NCI-H2081 (cell line): ENCODE data around the gene TBCC.
"Not testable (repeated sequence)": the region's sequence is repeated elsewhere in the genome, so short reads cannot be mapped to it uniquely, and the experiment has no call there.

Experiments used
- DNase-seq, 2 experiments: peaks; one replicate each; lab custom pipeline; 2025; lab: John Stamatoyannopoulos, UW

The TBCC gene

DNA sequence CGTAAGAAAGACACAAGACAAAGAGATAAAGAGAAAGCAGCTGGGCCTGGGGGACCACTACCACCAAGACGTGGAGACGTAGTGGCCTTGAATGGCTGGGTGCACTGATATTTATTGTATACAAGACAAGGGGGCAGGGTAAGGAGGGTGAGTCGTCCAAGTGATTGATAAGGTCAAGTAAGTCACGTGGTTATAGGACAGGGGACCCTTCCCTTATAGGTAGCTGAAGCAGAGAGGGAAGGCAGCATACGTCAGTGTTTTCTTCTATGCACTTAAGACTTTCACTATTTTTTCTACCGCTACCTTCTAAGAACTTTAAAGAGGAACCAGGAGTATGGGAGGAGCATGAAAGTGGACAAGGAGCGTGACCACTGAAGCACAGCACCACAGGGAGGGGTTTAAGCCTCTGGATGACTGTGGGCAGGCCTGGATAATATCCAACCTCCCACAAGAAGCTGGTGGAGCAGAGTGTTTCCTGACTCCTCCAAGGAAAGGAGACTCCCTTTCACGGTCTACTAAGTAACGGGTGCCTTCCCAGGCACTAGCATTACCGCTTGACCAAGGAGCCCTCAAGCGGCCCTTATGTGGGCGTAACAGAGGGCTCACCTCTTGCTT lies 11.9 kb downstream of the TBCC start:
- not testable (repeated sequence) for DNase-seq

- DNase-seq, result no peak
Measured at GRCh38 chr6:42729731-42730130, 16.2 kb downstream of the TBCC start.

DNA sequence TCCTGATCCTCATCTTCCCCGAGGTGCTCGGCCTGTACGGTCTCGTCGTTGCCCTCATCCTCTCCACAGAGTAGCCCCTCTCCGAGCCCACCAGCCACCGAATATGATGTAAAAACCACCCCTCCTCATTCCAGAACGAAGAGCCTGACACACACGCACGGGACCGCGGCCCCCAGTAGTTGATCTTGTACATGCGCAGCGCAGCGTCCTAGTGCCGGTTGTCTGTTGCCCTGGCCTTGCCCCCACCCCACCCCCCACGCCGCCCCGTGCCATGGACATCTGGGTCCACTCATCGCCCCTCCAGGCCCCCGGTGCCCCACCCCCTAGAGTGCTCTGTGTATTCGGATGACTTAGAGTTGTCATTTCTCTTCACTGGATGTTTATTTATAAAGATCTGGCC lies 18.3 kb downstream of the TBCC start:
- no peak for DNase-seq

GRCh38 chr6:42727087-42727611 lies 18.8 kb downstream of the TBCC start:
- no peak for DNase-seq

GRCh38 chr6:42726485-42727086 lies 19.3 kb downstream of the TBCC start:
- DNase-seq, result peak; percentile 77 to 79

- no peak for DNase-seq
Measured at GRCh38 chr6:42726026-42726425, 19.9 kb downstream of the TBCC start.

GRCh38 chr6:42724825-42725224 lies 21.1 kb downstream of the TBCC start:
- no peak for DNase-seq

DNA sequence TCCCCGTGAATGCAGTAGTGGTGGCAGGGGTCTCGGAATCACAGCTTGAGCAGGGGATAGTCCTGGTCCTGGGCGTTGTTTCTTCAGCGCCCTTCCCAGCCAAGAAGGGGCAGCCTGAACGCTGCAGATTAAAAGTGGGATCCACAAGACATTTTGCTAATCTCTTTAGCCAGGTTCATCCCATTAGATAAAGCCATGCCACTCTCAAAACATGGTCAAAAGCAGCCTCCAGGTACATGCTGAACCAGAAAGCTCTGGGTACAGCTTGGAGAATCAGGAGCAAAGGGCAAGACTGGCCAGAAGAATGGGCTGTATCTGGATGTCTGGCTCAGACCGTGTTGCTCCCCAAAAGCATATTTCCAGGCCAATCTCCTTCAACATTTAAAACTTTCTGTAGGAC lies 23.4 kb downstream of the TBCC start, which contains the start of gene PRPH2:
PRPH2 (minus strand) TSS at position 101 of the 400 bp plus-strand sequence. CDS start 263 bp downstream, outside the sequence.
- no peak for DNase-seq

GRCh38 chr6:42720739-42721138 lies 25.2 kb downstream of the TBCC start:
- no peak for DNase-seq

DNA sequence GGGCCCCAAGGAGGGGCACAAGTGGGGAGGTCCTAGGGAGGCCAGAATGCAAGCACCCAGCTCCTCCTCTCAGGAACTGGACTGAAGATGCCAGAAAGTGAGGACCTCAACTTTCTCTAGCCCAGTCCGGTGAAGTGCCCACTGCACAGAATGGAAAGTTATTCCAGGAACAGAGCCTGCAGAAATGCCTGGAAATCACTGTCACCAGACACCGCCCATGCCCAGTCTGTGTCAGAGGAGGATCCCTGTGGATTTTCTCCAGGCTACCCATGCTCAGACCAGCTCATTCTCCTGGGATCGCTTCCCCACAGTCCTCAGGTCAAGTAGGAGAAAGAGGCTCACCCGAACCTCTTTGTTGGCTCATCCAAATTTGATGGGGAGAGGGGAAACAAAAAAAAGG lies 30.0 kb downstream of the TBCC start:
- no peak for DNase-seq

DNA sequence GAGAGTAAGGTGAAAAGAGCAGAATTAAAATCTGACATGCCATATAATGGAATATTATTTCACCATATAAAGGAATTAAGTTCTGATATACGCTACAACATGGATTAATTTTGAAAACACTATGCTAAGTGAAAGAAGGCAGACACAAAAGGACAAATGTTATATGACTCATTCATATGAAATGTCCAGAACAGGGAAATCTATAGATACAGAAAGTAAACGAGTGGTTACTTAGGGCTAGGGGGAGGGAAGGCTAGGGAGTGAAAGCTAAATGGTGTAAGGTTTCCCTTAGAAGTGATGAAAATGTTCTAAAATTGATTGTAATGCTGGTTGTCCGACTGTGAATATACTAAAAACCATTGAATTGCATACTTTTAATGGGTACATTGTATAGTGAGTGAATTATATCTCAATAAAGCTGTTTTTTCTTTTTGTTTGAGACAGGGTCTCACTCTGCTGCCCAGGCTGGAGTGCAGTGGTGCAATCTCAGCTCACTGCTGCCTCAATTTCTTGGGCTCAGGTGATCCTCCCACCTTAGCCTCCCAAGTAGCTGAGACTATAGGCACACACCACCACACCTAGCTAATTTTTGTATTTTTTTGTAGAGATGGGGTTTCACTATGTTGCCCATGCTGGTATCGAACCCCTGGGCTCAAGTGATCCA lies 31.7 kb downstream of the TBCC start:
- no peak for DNase-seq

DNA sequence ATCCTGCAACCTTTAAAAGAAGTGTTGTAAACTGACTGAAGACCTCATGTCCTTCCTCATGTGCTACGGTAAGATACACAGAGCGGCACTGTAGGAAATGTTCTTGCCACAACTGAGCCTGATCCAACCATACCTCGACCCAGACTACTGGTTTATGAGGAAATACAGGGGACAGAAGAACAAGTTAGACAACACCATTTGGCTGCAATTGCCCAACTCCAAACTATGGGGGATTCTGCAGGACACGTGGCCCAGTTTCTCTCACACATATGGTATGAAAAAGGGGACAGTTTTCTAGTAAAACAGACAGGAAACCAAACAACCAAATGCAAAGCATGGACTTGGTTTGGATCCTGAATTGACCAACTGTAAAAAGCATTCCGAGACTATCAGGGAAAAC lies 34.0 kb downstream of the TBCC start:
- no peak for DNase-seq

GRCh38 chr6:42710316-42710715 lies 35.6 kb downstream of the TBCC start:
- no peak for DNase-seq

DNA sequence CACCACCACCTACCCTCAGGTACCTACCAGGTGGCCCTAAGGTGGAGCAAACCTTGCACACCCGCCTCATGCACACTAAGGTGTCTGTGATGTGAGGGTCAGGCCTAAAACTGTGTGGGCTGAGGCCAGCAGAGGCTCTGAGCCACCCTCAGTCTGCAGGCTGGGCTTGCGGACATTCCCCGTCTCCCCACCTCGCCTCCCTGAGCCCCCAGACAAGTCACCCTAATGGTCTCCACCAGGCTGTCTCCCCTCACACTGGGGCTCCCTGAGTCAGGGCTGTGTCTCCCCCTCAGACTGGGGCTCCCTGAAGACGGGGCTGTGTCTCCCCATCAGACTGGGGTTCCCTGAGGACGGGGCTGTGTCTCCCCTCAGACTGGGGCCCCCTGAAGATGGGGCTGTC lies 36.0 kb downstream of the TBCC start:
- no peak for DNase-seq

GRCh38 chr6:42708096-42708495 lies 37.8 kb downstream of the TBCC start:
- no peak for DNase-seq

GRCh38 chr6:42707595-42707994 lies 38.3 kb downstream of the TBCC start:
- DNase-seq, result no peak

DNA sequence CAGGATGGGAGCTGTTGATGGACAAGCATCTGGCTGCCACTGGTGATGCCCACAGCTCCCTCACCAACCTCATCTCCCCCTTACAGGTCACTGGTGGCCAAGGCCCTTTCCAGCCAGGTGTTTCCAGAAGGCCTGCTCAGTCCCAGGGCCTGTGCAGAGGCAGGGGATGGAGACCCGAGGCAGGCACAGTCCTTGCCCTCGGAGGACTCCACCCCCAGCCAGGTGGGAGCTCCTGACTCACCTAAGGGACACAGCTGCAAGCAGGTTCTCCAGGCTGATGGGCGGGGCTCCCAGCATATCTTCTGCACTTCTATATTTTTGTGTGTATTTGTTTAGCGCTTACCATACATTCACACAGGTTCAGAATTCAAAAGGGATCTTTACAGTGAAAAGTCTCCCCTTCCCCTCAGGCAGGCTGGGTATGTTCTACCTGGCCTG lies 40.9 kb downstream of the TBCC start:
- DNase-seq, result no peak

- no peak for DNase-seq
Measured at GRCh38 chr6:42704251-42704936, 41.5 kb downstream of the TBCC start.

GRCh38 chr6:42702786-42703185 lies 43.1 kb downstream of the TBCC start:
- DNase-seq, result not testable (repeated sequence)

DNA sequence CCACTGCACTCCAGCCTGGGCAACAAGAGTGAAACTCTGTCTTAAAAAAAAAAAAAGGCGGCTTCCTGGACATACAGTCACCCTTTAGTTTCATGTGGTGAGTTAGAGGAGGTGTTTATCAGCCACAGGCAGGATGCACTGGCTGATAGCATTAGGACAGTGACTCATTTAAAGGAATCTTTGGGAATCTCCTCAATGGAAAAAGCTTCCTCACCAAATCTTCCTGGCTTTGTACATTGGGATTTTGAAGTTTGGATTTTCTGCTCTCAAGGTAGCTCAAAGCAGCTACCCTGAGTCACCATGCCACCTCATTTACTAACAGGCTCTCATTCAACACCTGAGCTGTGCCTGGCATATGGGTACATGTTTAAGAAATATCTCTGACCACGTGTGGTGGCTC lies 43.7 kb downstream of the TBCC start:
- no peak for DNase-seq

DNA sequence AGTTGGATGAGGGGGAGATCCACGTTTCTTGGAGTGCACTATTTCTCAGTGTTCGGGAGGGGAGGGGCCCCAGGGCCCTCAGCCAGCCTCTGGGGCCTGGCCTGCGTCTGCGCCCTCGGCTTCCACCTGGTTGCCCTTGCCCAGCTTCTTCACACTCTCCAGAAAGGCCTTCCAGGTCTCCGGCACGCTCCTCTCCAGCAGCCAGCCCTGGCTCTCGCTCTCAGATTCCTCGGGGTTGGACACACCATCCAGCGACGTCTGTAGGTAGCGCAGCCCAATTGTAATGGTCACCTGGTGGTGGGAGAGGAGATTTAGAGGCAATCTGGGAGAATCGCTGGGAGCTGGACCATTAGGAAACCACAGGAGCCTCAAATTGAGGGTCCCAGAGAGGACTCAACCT lies 47.7 kb downstream of the TBCC start:
- no peak for DNase-seq

- no peak for DNase-seq
Measured at GRCh38 chr6:42697268-42697655, 48.6 kb downstream of the TBCC start.
